Testis (tissue), 2 donors: ENCODE measurements around the gene RASAL2.

Source experiments
- CTCF ChIP-seq, 3 experiments: fragments of 450-650 bp in 2 of 3; fragments of 200-600 bp in 1 of 3; sonication (generic) in 1 of 3; IDR thresholded peaks; one replicate each; pipeline ENCODE4 v1.5.1; 2016 to 2019; ENCODE audit warnings: antibody characterized with exemption in 3 of 3, mild to moderate bottlenecking in 2 of 3, moderate library complexity in 1 of 3
- POLR2A ChIP-seq: fragments of 450-650 bp; IDR thresholded peaks from one replicate; pipeline ENCODE4 v1.6.1; 2017; ENCODE audit warnings: antibody characterized with exemption, mild to moderate bottlenecking, moderate library complexity

DNA sequence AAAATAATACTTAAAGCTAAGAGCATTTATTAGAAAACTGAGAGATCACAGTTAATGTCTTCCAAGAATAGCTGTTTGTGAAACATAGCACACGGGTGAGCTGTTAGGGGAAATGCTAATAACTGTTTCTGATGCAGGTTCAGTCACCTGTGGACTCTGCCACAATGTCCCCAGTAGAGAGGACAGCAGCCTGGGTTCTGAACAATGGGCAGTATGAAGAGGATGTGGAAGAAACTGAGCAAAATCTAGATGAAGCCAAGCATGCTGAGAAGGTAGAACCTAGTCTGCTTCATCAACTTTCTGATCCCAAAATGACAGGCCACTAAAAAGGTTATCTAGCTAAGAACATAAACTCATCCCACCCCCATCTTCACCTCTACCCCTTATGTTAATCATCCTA, 370.2 kb downstream of the RASAL2 start:
- TF ChIP-seq CTCF (IDR thresholded peaks at IDR 0.05): no peak
- no peak for TF ChIP-seq POLR2A
